Suprapubic skin (tissue), 4 donors: ENCODE data around the gene COX6B2.

Source experiments
- EP300 ChIP-seq: sonication (generic); formaldehyde crosslinking; IDR thresholded peaks from one replicate; pipeline ENCODE4 v1.6.1; 2017; ENCODE audit warnings: antibody characterized with exemption
- POLR2A ChIP-seq, 2 donors: fragments of 450-650 bp; IDR thresholded peaks; one replicate each; pipeline ENCODE4 v1.6.1; 2017; ENCODE audit warnings: antibody characterized with exemption in 2 of 2, mild to moderate bottlenecking in 2 of 2, moderate library complexity in 2 of 2
- POLR2AphosphoS5 ChIP-seq, 3 donors: sonication (generic); formaldehyde crosslinking; IDR thresholded peaks; one replicate each; pipeline ENCODE4 v1.6.1; 2017; ENCODE audit warnings: antibody characterized with exemption in 3 of 3
- TF ChIP-seq, protein P1 (sequence below), 2 donors: fragments of 200-600 bp in 1 of 2; fragments of 450-650 bp in 1 of 2; sonication (generic) in 1 of 2; IDR thresholded peaks; one replicate each; pipeline ENCODE4 v1.5.1; 2016 to 2019; ENCODE audit warnings: antibody characterized with exemption in 2 of 2, mild to moderate bottlenecking in 1 of 2, moderate library complexity in 1 of 2

DNA sequence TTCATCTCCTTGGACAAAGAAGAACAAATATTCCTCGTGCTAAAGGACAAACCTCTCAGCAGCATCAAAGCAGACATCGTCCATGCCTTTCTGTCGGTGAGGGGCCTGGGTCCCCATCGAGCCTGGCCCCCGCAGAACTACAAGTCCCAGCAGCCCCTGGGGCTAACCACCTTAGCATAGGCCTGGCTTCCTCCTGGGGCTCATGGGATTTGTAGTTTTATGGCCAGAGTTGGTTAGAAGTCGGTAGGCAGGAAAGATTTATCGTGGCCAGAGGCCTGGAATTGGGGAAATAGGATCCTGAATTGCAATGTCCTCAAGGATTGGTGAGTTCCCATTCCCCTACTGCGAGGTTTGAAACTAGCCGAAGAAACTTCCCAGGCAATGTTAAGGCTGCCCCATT, 49.0 kb downstream of the COX6B2 start:
- TF ChIP-seq, protein P1, sequence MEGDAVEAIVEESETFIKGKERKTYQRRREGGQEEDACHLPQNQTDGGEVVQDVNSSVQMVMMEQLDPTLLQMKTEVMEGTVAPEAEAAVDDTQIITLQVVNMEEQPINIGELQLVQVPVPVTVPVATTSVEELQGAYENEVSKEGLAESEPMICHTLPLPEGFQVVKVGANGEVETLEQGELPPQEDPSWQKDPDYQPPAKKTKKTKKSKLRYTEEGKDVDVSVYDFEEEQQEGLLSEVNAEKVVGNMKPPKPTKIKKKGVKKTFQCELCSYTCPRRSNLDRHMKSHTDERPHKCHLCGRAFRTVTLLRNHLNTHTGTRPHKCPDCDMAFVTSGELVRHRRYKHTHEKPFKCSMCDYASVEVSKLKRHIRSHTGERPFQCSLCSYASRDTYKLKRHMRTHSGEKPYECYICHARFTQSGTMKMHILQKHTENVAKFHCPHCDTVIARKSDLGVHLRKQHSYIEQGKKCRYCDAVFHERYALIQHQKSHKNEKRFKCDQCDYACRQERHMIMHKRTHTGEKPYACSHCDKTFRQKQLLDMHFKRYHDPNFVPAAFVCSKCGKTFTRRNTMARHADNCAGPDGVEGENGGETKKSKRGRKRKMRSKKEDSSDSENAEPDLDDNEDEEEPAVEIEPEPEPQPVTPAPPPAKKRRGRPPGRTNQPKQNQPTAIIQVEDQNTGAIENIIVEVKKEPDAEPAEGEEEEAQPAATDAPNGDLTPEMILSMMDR (IDR thresholded peaks at IDR 0.05) = no peak
- TF ChIP-seq POLR2AphosphoS5 (IDR thresholded peaks at IDR 0.05) (no peak), POLR2A (IDR thresholded peaks at IDR 0.05) (no peak), EP300 (no peak)
